H1 (cell line): ENCODE data around the gene OR2A14. TPM values are rescaled to one million over a fixed set of nuclear protein-coding genes. Genes with fewer than 3 reads are reported as not detected.

ENCODE experiments used
- CTCF ChIA-PET: fragments of 300-600 bp; sonication (Branson Sonifier 250); formaldehyde crosslinking; loops from one replicate; lab custom pipeline; 2021; ENCODE audit not compliant: partially characterized antibody; lab: Charles Lee
- POLR2A ChIA-PET: fragments of 300-600 bp; sonication (Branson Sonifier 250); formaldehyde crosslinking; loops from one replicate; lab custom pipeline; 2021; ENCODE audit warnings: inconsistent platforms; ENCODE audit not compliant: partially characterized antibody; lab: Charles Lee
- DNase-seq, 2 experiments: peaks; one replicate each; pipeline versions ENCODE4 v3.0.0 to v3.0.0-alpha.2; 2010 to 2022; ENCODE audit warnings: low spot score in 2 of 2, low read depth in 1 of 2, mixed read lengths in 1 of 2
- FAIRE-seq: peaks from 2 replicates; lab custom pipeline; 2011; peaks lifted over from hg19 to GRCh38; lab: Jason Lieb, UNC
- H2AFZ ChIP-seq: 2 replicates; pipeline ENCODE4 v1.8.1; 2012; ENCODE audit warnings: low read length, inconsistent platforms
- H2AK5ac ChIP-seq: 2 replicates; pipeline ENCODE4 v1.6.1; 2013; ENCODE audit warnings: low read depth, low read length
- H2BK120ac ChIP-seq: replicated peaks from 2 replicates; pipeline ENCODE3; 2013; ENCODE audit warnings: low read depth, low read length, inconsistent platforms
- H2BK12ac ChIP-seq: 2 replicates; pipeline ENCODE4 v1.6.1; 2013; ENCODE audit warnings: low read depth, low read length
- H2BK15ac ChIP-seq: 2 replicates; pipeline ENCODE4 v1.6.1; 2013; ENCODE audit warnings: low read length
- H2BK20ac ChIP-seq: 2 replicates; pipeline ENCODE4 v1.6.1; 2013; ENCODE audit warnings: low read length
- H2BK5ac ChIP-seq: 2 replicates; pipeline ENCODE4 v1.6.1; 2013; ENCODE audit warnings: low read depth, low read length
- H3K14ac ChIP-seq: 2 replicates; pipeline ENCODE4 v1.6.1; 2013; ENCODE audit warnings: inconsistent platforms; ENCODE audit not compliant: insufficient read length
- H3K18ac ChIP-seq: 2 replicates; pipeline ENCODE4 v1.6.1; 2013; ENCODE audit warnings: low read length; ENCODE audit errors: extremely low read depth
- H3K23ac ChIP-seq: 2 replicates; pipeline ENCODE4 v1.6.1; 2013; ENCODE audit warnings: inconsistent platforms; ENCODE audit not compliant: insufficient read length
- H3K23me2 ChIP-seq: 2 replicates; pipeline ENCODE4 v1.6.1; 2013; ENCODE audit warnings: low read depth, low read length
- H3K27ac ChIP-seq: 2 replicates; pipeline ENCODE4 v1.6.1; 2011; ENCODE audit warnings: low read depth, low read length, inconsistent platforms
- H3K27me3 ChIP-seq, 4 experiments: replicated peaks in 1 of 4; 1 replicate in 1 of 4; 2 replicates in 3 of 4; pipeline versions ENCODE4 v1.6.1 to v1.8.1; 2011 to 2013; ENCODE audit warnings: low read length in 3 of 4, mild to moderate bottlenecking in 3 of 4, inconsistent platforms in 2 of 4, mixed read lengths in 2 of 4, moderate library complexity in 1 of 4; ENCODE audit not compliant: control insufficient read depth in 3 of 4, insufficient read depth in 3 of 4; ENCODE audit errors: extremely low read depth in 1 of 4
- H3K36me3 ChIP-seq, 4 experiments: 2 replicates each; pipeline versions ENCODE4 v1.6.1 to v1.8.1; 2011 to 2013; ENCODE audit warnings: mild to moderate bottlenecking in 4 of 4, low read length in 3 of 4, moderate library complexity in 2 of 4, control low read depth in 1 of 4, inconsistent platforms in 1 of 4; ENCODE audit not compliant: insufficient read depth in 4 of 4, control insufficient read depth in 2 of 4
- H3K4ac ChIP-seq: replicated peaks from 2 replicates; pipeline ENCODE3; 2013; ENCODE audit warnings: low read length, low read depth, mixed read lengths, inconsistent platforms; ENCODE audit not compliant: insufficient read length
- H3K4me1 ChIP-seq, 4 experiments: replicated peaks in 1 of 4; 1 replicate in 1 of 4; 2 replicates in 3 of 4; pipeline versions ENCODE4 v1.6.1 to v1.8.1; 2011 to 2013; ENCODE audit warnings: low read length in 3 of 4, inconsistent platforms in 2 of 4, mixed read lengths in 1 of 4; ENCODE audit not compliant: insufficient read depth in 4 of 4, control insufficient read depth in 3 of 4
- H3K4me2 ChIP-seq, 2 experiments: 2 replicates each; pipeline versions ENCODE4 v1.6.1 to v1.8.1; 2011 to 2013; ENCODE audit warnings: low read depth in 2 of 2, low read length in 2 of 2, control low read depth in 1 of 2, inconsistent platforms in 1 of 2, mild to moderate bottlenecking in 1 of 2; ENCODE audit not compliant: insufficient read depth in 1 of 2
- H3K4me3 ChIP-seq, 4 experiments: fragments of 200-600, 300-600 bp in 1 of 4; sonication (generic), shearing (Covaris generic), sonication (Bioruptor Twin) in 1 of 4; 2 replicates each; pipeline versions ENCODE4 v1.5.1 to v1.8.1; 2011 to 2016; ENCODE audit warnings: low read length in 4 of 4, low read depth in 3 of 4, control low read depth in 2 of 4, inconsistent platforms in 2 of 4, mild to moderate bottlenecking in 2 of 4, mixed read lengths in 1 of 4, moderate library complexity in 1 of 4; ENCODE audit not compliant: insufficient read depth in 2 of 4; ENCODE audit errors: extremely low read depth in 1 of 4
- H3K56ac ChIP-seq: replicated peaks from 2 replicates; pipeline ENCODE3; 2013; ENCODE audit warnings: low read depth, mild to moderate bottlenecking, mixed read lengths, low read length, inconsistent platforms; ENCODE audit not compliant: insufficient read length
- H3K79me1 ChIP-seq: 2 replicates; pipeline ENCODE4 v1.6.1; 2013; ENCODE audit warnings: low read depth, low read length, control low read depth
- H3K79me2 ChIP-seq, 2 experiments: 2 replicates each; pipeline versions ENCODE4 v1.6.1 to v1.8.1; 2012 to 2013; ENCODE audit warnings: low read length in 2 of 2, mild to moderate bottlenecking in 2 of 2, inconsistent platforms in 1 of 2; ENCODE audit not compliant: insufficient read depth in 2 of 2, control insufficient read depth in 1 of 2
- H3K9ac ChIP-seq, 4 experiments: replicated peaks in 1 of 4; 1 replicate in 1 of 4; 2 replicates in 3 of 4; pipeline versions ENCODE4 v1.6.1 to v1.8.1; 2011 to 2013; ENCODE audit warnings: low read depth in 3 of 4, low read length in 3 of 4, control low read depth in 2 of 4, mild to moderate bottlenecking in 2 of 4, moderate library complexity in 2 of 4, inconsistent platforms in 1 of 4; ENCODE audit errors: extremely low read depth in 1 of 4
- H3K9me3 ChIP-seq, 2 experiments: 2 replicates each; pipeline versions ENCODE4 v1.6.1 to v1.8.1; 2012 to 2013; ENCODE audit warnings: mild to moderate bottlenecking in 2 of 2, moderate library complexity in 2 of 2, control low read depth in 1 of 2, inconsistent platforms in 1 of 2, low read depth in 1 of 2, low read length in 1 of 2, mixed read lengths in 1 of 2; ENCODE audit not compliant: insufficient read depth in 2 of 2
- H4K20me1 ChIP-seq, 2 experiments: replicated peaks in 1 of 2; 2 replicates each; pipeline versions ENCODE3 to v1.8.1; 2011 to 2013; ENCODE audit warnings: inconsistent platforms in 2 of 2, low read length in 2 of 2, mild to moderate bottlenecking in 1 of 2; ENCODE audit not compliant: insufficient read depth in 2 of 2, control insufficient read depth in 1 of 2
- H4K5ac ChIP-seq: 2 replicates; pipeline ENCODE4 v1.6.1; 2013; ENCODE audit warnings: low read length, low read depth, mixed read lengths, inconsistent platforms; ENCODE audit not compliant: insufficient read length
- H4K8ac ChIP-seq: 2 replicates; pipeline ENCODE4 v1.8.0; 2013; ENCODE audit warnings: mild to moderate bottlenecking, moderate library complexity, low read length, inconsistent platforms; ENCODE audit not compliant: insufficient read depth; ENCODE audit errors: extremely low read depth
- H4K91ac ChIP-seq: replicated peaks from 2 replicates; pipeline ENCODE3; 2013; ENCODE audit warnings: low read length, mixed read lengths, inconsistent platforms; ENCODE audit not compliant: insufficient read length
- ASH2L ChIP-seq: fragments of 200-600, 300-600 bp; sonication (generic); IDR thresholded peaks from one replicate; pipeline ENCODE4 v1.7.1; 2017; ENCODE audit warnings: low read length
- BCL11A ChIP-seq, 2 experiments: IDR thresholded peaks; one replicate each; pipeline ENCODE4 v1.6.1; 2011; ENCODE audit warnings: low read depth in 2 of 2, low read length in 2 of 2, mild to moderate bottlenecking in 2 of 2
- CBX8 ChIP-seq: fragments of 300-800, 300-1000 bp; sonication (generic); IDR thresholded peaks from 2 replicates; pipeline ENCODE4 v1.7.1; 2016; ENCODE audit warnings: low read depth, low read length, borderline replicate concordance
- CHD1 ChIP-seq: IDR thresholded peaks from 2 replicates; pipeline ENCODE4 v1.6.1; 2012; ENCODE audit warnings: low read depth, low read length, improper control_type of control experiment
- CTBP2 ChIP-seq: IDR thresholded peaks from 2 replicates; pipeline ENCODE4 v1.7.0; 2011; ENCODE audit warnings: borderline replicate concordance, mild to moderate bottlenecking, moderate library complexity, mixed read lengths, low read length; ENCODE audit not compliant: insufficient read depth, insufficient read length
- FOSL1 ChIP-seq: IDR thresholded peaks from 2 replicates; pipeline ENCODE4 v1.6.1; 2011; ENCODE audit warnings: mild to moderate bottlenecking, low read depth, low read length, moderate library complexity; ENCODE audit not compliant: insufficient read depth
- HDAC6 ChIP-seq: IDR thresholded peaks from one replicate; pipeline ENCODE4 v1.7.1; 2012; ENCODE audit warnings: low read depth, mild to moderate bottlenecking, inconsistent platforms, low read length, moderate library complexity
- KDM4A ChIP-seq: IDR thresholded peaks from one replicate; pipeline ENCODE4 v1.7.1; 2012; ENCODE audit warnings: low read depth, mild to moderate bottlenecking, moderate library complexity, low read length, inconsistent platforms; ENCODE audit not compliant: severe bottlenecking
- MAFK ChIP-seq: IDR thresholded peaks from 2 replicates; pipeline ENCODE4 v1.6.1; 2012; ENCODE audit warnings: low read depth, mild to moderate bottlenecking, improper control_type of control experiment, low read length
- NRF1 ChIP-seq: IDR thresholded peaks from 2 replicates; pipeline ENCODE4 v1.6.1; 2011; ENCODE audit warnings: mild to moderate bottlenecking, low read depth, low read length, improper control_type of control experiment
- PHF8 ChIP-seq: fragments of 200-600 bp; sonication (generic); conservative IDR thresholded peaks from 2 replicates; pipeline ENCODE4 v1.7.1; 2012; ENCODE audit warnings: low read depth, mild to moderate bottlenecking, inconsistent platforms, low read length, moderate library complexity
- POLR2A ChIP-seq, 2 experiments: IDR thresholded peaks; 1 replicate in 1 of 2; 2 replicates in 1 of 2; pipeline ENCODE4 v1.6.1; 2011; ENCODE audit warnings: low read depth in 2 of 2, low read length in 2 of 2, mild to moderate bottlenecking in 2 of 2; ENCODE audit errors: control extremely low read depth in 1 of 2
- SIN3A ChIP-seq, 2 experiments: IDR thresholded peaks in 1 of 2; conservative IDR thresholded peaks in 1 of 2; 2 replicates each; pipeline ENCODE4 v1.6.1; 2011 to 2012; ENCODE audit warnings: low read length in 2 of 2, improper control_type of control experiment in 1 of 2, low read depth in 1 of 2, mild to moderate bottlenecking in 1 of 2
- SP2 ChIP-seq: IDR thresholded peaks from 2 replicates; pipeline ENCODE4 v1.6.1; 2012; ENCODE audit warnings: mild to moderate bottlenecking, low read length, inconsistent platforms
- SRF ChIP-seq: IDR thresholded peaks from 2 replicates; pipeline ENCODE4 v1.6.1; 2011; ENCODE audit warnings: mild to moderate bottlenecking, low read depth, low read length, moderate library complexity
- SUZ12 ChIP-seq: fragments of 200-600 bp; sonication (generic); IDR thresholded peaks from 2 replicates; pipeline ENCODE4 v1.6.1; 2012; ENCODE audit warnings: mild to moderate bottlenecking, inconsistent platforms, low read length, moderate library complexity, mixed read lengths
- TAF7 ChIP-seq: optimal IDR thresholded peaks from 2 replicates; pipeline ENCODE3; 2011; ENCODE audit warnings: low read depth, mild to moderate bottlenecking, inconsistent platforms, low read length, moderate library complexity, borderline replicate concordance
- polyA plus RNA-seq, 7 experiments: library from polyadenylated mRNA; depleted of rRNA in 3 of 7; stranded (reverse) in 5 of 7; unstranded in 2 of 7; fragments of >200 nt in 5 of 7; fragments of 200-250 nt in 2 of 7; gene quantifications; 1 replicate in 5 of 7; 2 replicates in 1 of 7; 4 replicates in 1 of 7; pipeline versions ENCODE4 v1.2.1 to v1.2.3, GENCODE V29; 2011 to 2013; ENCODE audit warnings: missing spikeins in 2 of 7, mixed read lengths in 2 of 7
- total RNA-seq: library from RNA; stranded (reverse); fragmentation: NEBNext Ultra II Directional; extraction: Animal tissue kit (Norgen Biotek cat#: 25700); gene quantifications from 2 replicates; pipeline ENCODE4 v1.2.1, GENCODE V29; 2021

The OR2A14 gene
- total and polyA plus RNA-seq, 2 of the 8 experiments (the other 6 are each of a cell fraction or from before 2014, with no cell fraction given) = not detected

- no peaks in the 10 kb centered on the region for H3K79me1 ChIP-seq
- no peak overlapping the region for H3K56ac ChIP-seq
- H2BK20ac ChIP-seq = no peak overlapping the region
- FAIRE-seq (no peak), DNase-seq (no peak)
- H2BK120ac ChIP-seq = no peak overlapping the region
- H3K27me3 ChIP-seq = no peaks in the 10 kb centered on the region
- H3K18ac ChIP-seq = no peak overlapping the region
- no peak overlapping the region for H3K4me3 ChIP-seq
- no peak overlapping the region for H4K8ac ChIP-seq
- H2BK12ac ChIP-seq = no peak overlapping the region
- no peaks in the 10 kb centered on the region for H3K4me1 ChIP-seq
- no peaks in the 10 kb centered on the region for H4K20me1 ChIP-seq
- H2BK5ac ChIP-seq = no peak overlapping the region
- no peak overlapping the region for H2BK15ac ChIP-seq
- no peak overlapping the region for H3K27ac ChIP-seq
- ChIA-PET CTCF (interaction anchor here (0.6 kb wide), 1 partner anchor 18 kb away, joined by 3 read pairs; no protein-coding TSS in a partner anchor), POLR2A (no interaction called here)
- H4K5ac ChIP-seq = no peak overlapping the region
- H4K91ac ChIP-seq = no peak overlapping the region
- H2AFZ ChIP-seq = no peak overlapping the region
- no peaks in the 10 kb centered on the region for H3K36me3 ChIP-seq
- H3K9ac ChIP-seq = no peak overlapping the region
- no peak overlapping the region for H2AK5ac ChIP-seq
- H3K9me3 ChIP-seq = no peaks in the 10 kb centered on the region
- no peaks in the 10 kb centered on the region for H3K23me2 ChIP-seq
- no peaks in the 10 kb centered on the region for H3K79me2 ChIP-seq
- no peak overlapping the region for H3K14ac ChIP-seq
- H3K4ac ChIP-seq = no peak overlapping the region
- H3K23ac ChIP-seq = no peak overlapping the region
- H3K4me2 ChIP-seq = no peak overlapping the region
- TF ChIP-seq SP2 = no peak
- TF ChIP-seq NRF1 = no peak
- no peak for TF ChIP-seq SUZ12
- no peak for TF ChIP-seq CTBP2
- no peak for TF ChIP-seq PHF8
- no peak for TF ChIP-seq FOSL1
- TF ChIP-seq CBX8 = no peak
- TF ChIP-seq HDAC6 = no peak
- no peak for TF ChIP-seq CHD1
- no peak for TF ChIP-seq MAFK
- TF ChIP-seq TAF7 = no peak
- no peak for TF ChIP-seq SIN3A (conservative IDR thresholded peaks at IDR 0.05 in 1 of 2, IDR thresholded peaks at IDR 0.05 in 1 of 2; ENCODE audit: low read depth in 1 of 2, low read length in 2 of 2)
- TF ChIP-seq KDM4A = no peak
- TF ChIP-seq BCL11A (IDR thresholded peaks at IDR 0.05; ENCODE audit: low read depth in 2 of 2, low read length in 2 of 2) = no peak
- no peak for TF ChIP-seq POLR2A (IDR thresholded peaks at IDR 0.05; ENCODE audit: control extremely low read depth in 1 of 2, low read depth in 2 of 2, low read length in 2 of 2)
- no peak for TF ChIP-seq SRF
- no peak for TF ChIP-seq ASH2L
Observed at GRCh38 chr7:144098776-144099175, 24.2 kb upstream of the OR2A14 start.
